Transverse colon (tissue), 3 donors: Measurements from ENCODE around the gene F13A1.

ENCODE experiments used
- CTCF ChIP-seq, 5 experiments: fragments of 200-600 bp in 3 of 5; fragments of 450-650 bp in 2 of 5; sonication (generic) in 3 of 5; IDR thresholded peaks; 1 replicate in 2 of 5; 2 replicates in 3 of 5; pipeline ENCODE4 v1.5.1; 2016 to 2017; ENCODE audit warnings: antibody characterized with exemption in 5 of 5, inconsistent platforms in 3 of 5, mild to moderate bottlenecking in 2 of 5, moderate library complexity in 1 of 5
- POLR2A ChIP-seq: fragments of 450-650 bp; IDR thresholded peaks from one replicate; pipeline ENCODE4 v1.6.1; 2016; ENCODE audit warnings: antibody characterized with exemption, mild to moderate bottlenecking, moderate library complexity

GRCh38 chr6:6193221-6193745, 127.2 kb downstream of the F13A1 start:
- TF ChIP-seq POLR2A (no peak), CTCF (IDR thresholded peaks at IDR 0.05) (no peak)
